HG02885 (cell line): ENCODE data around the gene BDKRB2.
"Not testable (repeated sequence)": the region's sequence is repeated elsewhere in the genome, so short reads cannot be mapped to it uniquely, and the experiment has no call there.

Source experiments
- ATAC-seq: cut with Tn5 transposase; IDR thresholded peaks from one replicate; pipeline ENCODE4 v1.9.1; 2021; ENCODE audit warnings: mild to moderate bottlenecking; ENCODE audit not compliant: unreplicated experiment, poor library complexity

BDKRB2 gene

DNA sequence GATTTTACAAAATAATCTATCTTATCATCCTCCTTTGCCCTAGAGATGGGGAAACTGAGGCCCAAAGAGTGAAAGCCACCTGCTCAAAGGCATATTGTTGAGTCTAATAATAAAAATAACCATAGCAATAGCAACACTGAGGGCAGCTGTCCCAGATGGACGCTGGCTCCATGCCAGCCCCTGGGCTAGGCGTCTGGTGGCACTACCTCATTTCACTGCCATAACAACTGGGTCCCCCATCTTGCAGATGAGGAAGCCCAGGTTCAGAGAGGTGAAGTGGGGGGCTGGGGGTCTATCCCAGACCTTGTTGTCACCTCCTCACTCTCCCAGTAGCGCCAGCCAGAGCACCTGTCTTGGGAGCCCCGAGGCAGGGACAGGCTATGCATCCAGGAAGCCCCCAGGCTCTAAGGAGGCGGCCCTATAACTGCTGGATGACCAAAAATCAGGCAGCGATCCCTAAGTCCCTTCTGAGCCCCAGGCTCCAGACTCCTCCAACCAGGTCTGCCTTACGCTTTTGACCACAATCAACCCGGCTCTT is 12.8 kb downstream of the BDKRB2 start:
- ATAC-seq, result no peak

DNA sequence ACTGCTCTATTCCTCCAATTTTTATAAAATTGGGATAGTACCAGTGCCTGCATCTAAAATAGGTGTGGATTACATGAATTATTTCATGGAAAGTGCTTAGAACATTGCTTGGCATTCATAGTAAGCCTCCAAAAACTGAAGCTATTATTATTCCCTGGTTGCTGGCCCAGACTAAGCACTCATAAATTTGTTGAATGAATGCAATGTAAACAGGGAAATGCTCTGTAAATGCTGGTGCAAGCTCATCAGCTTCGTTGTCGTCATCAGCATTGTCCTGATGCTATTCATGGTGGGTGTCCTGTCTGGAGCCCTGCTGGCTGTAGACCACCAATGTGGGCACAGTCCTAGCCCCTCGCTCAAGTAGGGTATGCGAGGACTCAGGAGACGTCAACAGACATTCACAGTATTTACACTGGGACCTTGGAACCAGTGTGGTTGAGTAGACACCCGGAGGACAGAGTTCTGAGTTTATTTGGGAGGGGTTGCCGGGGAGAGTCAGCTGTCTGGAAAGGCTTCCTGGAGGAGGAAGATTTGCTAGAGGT is 16.5 kb downstream of the BDKRB2 start:
- no peak for ATAC-seq

DNA sequence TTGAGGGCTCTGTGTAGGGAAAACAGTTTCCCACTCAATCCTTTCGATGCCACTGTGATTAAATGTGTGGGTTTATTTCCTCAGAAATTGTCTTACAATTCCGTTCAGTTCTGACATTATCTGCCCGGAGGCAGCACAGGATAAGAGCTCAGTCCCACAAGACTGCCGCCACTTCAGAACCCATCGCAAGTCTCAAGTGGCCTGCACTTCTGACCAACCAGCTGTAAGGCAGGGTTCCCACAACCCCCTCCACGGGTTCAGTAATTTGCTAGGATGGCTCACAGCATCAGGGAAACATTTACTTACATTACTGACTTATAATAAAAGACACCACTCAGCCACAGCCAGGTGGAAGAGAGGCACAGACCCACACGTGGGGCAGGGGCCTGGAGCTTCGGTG is 17.2 kb downstream of the BDKRB2 start:
- no peak for ATAC-seq

DNA sequence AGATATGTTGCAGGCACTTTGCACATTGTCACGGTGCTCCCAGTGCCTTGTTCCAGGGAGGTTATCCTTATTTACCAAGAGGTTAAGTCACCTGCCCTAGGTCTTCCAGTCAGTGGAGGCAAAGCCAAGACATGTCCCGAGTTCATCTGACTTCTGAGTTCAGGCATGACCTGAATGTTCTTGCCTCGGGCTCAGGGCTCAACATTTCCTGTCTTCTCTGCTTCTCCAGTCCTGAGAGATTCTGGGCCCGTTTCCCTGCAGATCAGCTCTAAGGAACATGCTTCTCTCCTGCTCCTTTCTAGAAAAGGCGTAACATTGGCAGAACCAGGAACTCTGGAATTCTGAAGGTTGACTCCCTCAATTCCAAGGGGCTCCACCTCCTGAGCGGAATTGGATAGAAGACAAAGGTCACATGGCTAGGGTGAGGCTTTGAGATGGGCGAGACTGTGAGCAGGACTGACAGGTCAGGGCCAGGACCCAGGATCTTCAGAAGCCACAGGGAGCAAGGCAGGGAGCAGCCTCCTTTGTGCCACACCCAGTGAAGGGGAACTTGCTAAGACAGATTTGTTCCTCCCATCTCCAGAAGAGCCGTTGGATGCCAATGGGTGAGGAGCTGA is 19.9 kb downstream of the BDKRB2 start:
- ATAC-seq, result no peak

DNA sequence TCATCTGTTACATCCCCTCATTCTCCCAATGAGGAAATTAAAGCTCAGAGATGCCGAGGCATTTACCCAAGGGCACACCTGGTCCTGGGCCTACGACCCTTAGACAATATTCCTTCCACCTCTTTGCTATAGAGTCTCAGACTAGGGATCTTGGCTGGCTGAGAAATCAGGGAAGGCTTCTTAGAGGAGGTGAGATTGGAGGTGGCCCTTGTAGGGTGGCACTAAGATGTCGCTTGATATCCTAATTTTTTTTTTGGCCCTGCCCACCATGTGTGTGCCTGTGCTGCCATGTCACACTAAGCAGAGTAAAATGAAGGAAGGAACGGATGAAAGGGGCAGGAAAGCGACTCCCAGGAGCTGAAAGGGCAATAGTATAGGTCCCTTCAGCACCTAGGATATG is 20.6 kb downstream of the BDKRB2 start:
- no peak for ATAC-seq

DNA sequence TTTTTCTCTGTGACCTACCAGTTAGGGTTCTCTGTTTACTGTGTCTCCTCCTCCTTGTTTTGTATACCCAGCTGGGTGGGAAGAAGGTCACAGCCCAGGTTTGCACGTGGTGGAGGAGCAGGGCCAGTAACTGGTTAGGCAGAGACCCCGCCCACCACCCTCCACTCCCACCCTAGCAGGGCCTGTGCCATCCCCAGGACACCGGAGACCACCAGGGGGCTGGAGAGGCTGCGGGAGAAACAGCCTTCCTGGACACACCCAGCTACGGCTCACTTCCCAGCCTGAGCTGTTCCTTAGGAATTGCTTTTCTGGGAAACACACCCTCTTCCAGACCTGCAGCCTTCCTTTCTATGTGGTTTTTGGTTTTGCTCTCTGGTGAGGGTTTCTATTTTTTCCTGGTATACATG is 21.1 kb downstream of the BDKRB2 start:
- ATAC-seq, result no peak

DNA sequence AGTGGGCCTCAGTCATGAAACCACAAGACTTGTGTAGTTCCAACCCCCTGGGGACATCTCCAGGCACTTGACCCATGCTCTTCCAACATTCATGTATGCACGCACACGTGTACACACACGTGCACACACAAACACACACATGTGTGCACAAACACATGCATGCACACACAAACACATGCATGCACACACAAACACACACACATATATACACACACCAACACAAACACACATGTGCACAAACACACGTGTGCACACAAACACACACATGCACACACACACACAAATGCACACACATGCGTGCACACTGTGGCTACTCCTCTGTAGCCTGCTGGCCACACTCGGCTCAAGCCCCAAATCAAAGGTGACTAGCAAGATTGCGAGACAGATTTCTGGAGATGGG is 22.8 kb downstream of the BDKRB2 start:
- ATAC-seq, result no peak

DNA sequence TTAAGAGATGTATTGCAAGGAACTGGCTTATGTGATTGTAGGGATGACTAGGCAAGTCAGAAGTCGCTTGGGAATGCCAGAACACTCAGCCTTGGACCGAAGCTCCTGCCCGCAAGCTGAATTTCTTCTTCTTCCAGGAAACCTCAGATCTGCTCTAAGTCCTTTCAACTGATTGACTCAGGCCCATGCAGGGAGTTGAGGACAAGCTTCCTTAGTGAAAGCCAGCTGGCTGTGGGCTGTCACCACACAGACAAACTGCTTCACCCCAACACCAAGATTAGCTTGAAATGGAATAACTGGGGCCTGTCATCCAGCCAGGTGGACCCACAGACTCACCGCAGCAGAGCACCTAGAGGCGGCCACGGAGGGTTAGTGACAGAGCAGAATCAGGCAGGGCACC is 24.7 kb downstream of the BDKRB2 start:
- no peak for ATAC-seq

DNA sequence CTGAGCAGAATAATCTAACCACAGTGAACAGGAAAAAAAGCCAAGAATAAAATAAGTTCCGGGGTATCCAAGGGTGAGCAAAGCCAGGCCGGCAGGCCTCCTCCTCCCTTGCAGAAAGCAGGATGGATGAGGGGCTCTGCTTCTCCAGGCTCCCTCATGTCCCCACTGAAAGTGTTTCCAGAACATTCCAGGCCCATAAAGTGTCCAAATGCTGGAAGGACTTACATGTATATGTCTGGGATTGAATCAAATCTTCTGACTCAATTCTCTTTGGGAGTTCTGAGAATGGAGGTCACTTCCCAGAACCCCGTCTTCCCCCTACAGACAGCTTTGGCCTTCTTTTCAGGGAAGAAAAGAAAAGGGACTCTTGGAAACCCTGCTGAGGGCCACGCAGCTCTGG is 26.4 kb downstream of the BDKRB2 start:
- ATAC-seq, result no peak

DNA sequence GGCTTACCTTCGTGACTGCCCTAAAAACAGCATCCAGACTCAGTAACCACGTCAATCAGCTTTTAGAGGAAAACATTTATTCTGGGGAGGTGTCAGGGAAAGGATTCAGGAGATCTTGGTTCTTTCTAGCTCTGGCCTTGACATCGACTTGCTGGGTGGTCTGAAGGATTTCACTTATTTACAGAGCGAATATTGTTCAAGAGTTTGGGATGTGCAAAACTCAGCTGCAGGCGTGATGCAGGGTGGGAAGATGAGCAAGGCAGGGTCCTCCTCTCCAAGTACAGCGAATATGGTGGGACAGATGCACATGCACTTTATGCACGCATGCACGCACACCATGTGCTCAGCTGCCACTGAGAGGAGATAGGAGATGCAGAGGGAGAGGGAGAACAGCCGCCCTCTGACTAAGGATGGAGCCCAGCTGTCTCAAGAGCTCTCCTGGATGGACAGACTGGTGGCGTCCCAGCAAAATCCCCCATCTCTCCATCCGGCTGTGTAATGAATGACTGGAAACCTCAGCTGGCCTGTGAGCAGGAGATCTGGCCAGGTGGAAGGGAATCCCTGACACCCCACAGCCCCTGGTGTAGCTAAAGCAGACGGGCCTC is 27.0 kb downstream of the BDKRB2 start:
- no peak for ATAC-seq

DNA sequence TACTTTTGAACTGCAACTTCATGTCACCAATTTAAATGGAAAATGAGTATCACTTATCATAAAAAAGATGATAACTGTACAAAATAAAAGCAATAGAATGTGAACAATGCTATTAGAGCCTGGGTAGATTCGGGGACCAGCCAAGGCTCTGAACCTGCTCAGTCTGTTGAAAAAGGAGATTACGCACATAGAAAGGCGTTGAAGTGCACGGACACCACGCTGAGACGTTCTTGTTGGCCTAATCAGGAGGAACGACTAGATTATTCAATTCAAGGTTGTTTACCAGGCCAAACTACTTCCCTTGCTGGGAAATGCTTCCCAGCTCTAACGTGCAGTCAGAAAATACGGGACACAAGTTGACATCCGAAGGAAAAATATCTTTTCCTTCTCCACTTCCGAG is 27.9 kb downstream of the BDKRB2 start:
- no peak for ATAC-seq

DNA sequence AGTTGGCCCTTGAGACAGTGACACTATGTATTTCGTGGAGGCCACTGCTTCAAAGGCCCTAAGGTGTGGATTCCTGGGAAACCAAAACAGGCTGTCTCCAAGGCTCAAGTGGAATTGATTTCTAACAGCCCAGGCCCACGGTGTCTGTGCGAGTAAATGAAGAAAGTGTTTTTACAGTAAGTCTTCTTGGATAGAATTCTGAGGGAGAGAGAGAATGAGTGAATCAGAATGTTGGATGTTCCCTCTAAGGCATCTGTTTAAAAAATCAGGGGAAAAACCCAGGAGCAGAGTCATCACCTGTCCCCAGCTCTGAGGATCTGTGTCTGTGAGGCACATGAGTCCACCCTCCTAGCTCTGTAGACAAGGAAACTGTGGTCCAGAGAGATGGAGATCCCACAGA is 29.0 kb downstream of the BDKRB2 start:
- ATAC-seq, result no peak

DNA sequence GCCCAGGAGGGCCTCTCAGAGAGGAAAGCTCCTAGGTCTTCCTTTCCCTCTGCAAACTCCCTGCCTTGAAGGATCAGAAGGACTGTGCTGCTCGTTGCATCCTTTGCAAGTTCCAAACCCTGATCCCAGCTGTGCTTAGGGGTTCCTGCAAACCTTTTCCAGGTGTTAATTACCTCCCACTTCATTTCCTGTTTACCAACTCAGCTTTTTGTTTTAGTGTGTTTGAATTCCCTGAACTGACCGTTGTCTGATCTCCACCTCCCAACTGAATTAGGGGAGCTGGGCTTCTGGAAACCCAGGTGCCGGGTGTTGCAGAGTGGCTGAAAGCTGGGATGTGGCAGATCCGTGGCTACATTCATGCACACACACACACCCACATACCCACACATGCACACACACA is 30.8 kb downstream of the BDKRB2 start:
- no peak for ATAC-seq

DNA sequence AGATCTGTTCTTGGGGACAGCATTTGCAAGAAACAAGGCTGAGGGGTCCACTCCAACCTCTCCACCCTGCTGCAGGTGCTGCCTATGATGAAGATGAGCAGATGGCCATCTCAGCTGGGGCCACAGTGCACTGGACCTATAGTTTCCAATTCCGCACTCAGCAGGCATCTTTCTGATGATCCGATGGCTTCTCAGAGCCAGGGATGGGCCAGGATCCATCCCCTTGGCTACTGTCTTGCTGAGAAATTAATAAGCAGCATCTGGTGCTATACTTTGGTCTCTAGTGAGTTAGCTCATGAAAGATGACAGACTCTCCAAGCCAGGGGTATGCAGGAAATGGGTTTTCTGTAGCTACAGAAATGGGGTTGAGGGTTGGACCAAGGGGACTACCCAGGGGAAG is 33.0 kb downstream of the BDKRB2 start:
- ATAC-seq, result no peak

DNA sequence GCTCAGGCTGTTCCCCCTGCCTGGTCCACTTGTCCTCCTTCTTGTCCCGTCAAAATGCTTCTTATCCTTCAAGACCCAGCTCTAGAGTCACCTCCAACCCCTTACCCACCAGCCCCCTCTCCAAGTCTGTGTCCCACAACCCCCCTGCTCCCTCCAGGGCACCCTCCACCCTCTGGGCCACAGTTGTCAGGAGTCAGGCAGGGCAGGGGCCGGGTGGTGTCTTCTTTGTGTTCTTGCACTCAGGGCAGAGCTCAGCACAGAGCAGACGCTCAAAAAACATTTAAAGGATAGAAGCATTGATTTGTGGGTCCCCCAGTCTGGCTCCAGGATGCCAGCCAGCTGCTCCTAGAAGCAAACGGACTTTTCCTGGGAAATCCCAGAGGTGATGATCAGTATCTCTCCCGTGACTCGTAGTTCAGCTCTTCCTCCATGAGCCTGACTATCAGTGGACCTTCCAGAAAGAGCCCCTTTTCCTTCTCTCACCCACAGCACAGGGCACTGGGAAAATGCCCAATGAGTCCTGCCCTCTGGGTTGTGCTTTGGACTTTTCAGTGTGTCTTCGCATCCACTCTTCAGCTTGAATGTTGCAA is 34.1 kb downstream of the BDKRB2 start:
- no peak for ATAC-seq

DNA sequence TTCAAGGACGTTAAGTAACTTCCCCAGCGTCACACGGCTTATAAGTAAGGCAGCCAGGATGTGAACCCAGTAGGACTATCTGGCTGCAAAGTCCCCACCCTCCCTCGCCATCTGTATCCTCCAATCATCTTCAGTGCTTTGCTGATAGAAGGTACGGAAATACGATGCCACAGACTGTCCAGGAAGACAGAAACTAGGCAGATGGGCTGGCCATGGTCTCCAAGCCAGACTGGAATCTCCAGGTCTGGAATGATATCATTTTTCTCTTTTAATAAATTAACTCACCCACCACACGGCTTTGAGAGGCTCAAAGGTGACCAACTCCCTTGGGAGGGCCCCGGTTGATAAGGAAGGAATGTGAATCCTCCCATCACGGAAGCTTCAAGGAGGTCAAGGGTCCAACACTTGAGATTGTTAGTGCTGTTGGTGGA is 35.1 kb downstream of the BDKRB2 start:
- no peak for ATAC-seq

DNA sequence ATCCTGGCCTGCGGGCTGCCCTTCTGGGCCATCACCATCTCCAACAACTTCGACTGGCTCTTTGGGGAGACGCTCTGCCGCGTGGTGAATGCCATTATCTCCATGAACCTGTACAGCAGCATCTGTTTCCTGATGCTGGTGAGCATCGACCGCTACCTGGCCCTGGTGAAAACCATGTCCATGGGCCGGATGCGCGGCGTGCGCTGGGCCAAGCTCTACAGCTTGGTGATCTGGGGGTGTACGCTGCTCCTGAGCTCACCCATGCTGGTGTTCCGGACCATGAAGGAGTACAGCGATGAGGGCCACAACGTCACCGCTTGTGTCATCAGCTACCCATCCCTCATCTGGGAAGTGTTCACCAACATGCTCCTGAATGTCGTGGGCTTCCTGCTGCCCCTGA is 36.0 kb downstream of the BDKRB2 start:
- ATAC-seq, result no peak

DNA sequence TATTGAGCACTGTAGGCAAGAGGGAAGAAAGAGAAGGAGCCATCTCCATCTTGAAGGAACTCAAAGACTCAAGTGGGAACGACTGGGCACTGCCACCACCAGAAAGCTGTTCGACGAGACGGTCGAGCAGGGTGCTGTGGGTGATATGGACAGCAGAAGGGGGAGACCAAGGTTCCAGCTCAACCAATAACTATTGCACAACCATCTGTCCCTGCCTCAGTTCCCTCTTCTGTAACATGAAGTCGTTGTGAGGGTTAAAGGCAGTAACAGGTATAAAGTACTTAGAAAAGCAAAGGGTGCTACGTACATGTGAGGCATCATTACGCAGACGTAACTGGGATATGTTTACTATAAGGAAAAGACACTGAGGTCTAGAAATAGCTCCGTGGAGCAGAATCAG is 37.5 kb downstream of the BDKRB2 start:
- no peak for ATAC-seq

DNA sequence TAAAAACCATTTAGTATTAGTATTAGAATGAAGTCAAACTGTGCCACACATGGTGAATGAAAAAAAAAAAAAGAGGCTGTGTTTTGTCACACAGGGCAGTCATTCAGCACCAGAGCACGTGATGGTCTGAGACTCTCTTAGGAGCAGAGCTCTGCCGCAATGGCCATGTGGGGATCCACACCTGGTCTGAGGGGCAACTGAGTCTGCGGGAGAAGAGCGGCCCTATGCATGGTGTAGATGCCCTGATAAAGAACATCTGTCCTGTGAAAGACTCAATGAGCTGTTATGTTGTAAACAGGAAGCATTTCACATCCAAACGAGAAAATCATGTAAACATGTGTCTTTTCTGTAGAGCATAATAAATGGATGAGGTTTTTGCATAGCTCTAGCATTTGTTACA is 39.1 kb downstream of the BDKRB2 start:
- ATAC-seq, result no peak

DNA sequence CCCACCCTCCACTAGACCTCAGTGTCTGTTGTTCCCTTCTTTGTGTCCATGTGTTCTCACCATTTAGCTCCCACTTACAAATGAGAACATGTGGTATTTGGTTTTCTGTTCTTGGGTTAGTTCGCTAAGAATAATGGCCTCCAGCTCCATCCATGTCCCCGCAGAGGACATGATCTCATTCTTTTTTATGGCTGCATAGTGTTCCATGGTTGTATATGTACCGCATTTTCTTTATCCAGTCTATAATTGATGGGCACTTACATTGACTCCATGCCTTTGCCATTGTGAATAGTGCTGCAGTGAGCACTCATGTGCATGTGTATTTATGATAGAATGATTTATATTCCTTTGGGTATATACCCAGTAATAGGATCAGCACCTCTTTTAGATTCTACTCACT is 40.4 kb downstream of the BDKRB2 start:
- ATAC-seq, result not testable (repeated sequence)

DNA sequence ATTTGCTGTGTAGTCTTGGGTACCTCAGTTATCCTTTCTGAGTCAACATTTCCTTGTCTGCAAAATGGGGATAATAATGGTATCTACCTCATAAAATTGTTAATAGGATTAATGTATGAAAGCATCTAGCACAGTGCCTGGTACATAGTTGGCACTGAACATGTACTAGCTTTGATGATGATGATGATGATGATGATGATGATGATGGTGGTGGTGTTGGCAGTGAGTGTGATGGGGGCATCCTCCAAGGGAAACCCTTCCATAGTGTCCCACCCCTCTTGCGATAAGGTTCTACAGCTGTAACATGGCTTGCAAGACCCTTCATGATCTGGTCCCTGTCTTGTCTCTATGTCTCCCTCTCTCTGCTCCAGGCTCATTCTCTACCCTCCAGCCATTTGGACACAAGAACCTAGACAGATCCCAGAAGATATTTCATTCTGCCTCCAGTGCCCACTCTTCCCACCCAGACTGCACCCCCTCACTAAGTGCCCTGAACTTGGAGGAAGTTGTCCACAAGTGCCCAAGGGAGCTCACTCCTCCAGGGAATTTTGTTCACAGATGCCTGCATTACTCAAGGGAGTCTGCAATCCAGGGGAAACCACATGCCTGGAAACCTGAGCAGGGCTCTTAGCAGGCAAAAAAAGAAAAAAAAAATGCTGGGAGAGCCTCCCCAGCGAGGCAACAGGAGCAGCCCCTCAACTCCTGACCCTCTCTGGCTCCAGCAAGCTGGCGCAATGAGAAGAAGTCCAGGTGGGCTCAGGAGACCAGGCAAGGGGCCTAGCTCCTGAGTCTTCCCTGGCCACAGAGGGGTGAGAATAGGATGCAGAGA is 41.3 kb downstream of the BDKRB2 start:
- no peak for ATAC-seq
